ENCODE results near the gene ADAMTS12.

The ADAMTS12 gene

GRCh38 chr5:33888587-33888986 lies 3.2 kb downstream of the ADAMTS12 start:
- TF ChIP-seq ZFX (IDR thresholded peaks at IDR 0.05; ENCODE audit: borderline replicate concordance) = no peak
- TF ChIP-seq CTCF (IDR thresholded peaks at IDR 0.05) = no peak
- no peak overlapping the region for H3K27ac ChIP-seq

- TF ChIP-seq CTCF (IDR thresholded peaks at IDR 0.05) (no peak), ZFX (IDR thresholded peaks at IDR 0.05; ENCODE audit: borderline replicate concordance) (no peak)
- H3K27ac ChIP-seq = no peak overlapping the region
These were observed 4.5 kb downstream of the ADAMTS12 start for GRCh38 chr5:33887268-33887667.

GRCh38 chr5:33886283-33886682 lies 5.5 kb downstream of the ADAMTS12 start:
- no peak overlapping the region for H3K27ac ChIP-seq
- no peak for TF ChIP-seq ZFX (IDR thresholded peaks at IDR 0.05; ENCODE audit: borderline replicate concordance)
- TF ChIP-seq CTCF (IDR thresholded peaks at IDR 0.05) = no peak

GRCh38 chr5:33885679-33886078 lies 6.1 kb downstream of the ADAMTS12 start:
- no peak overlapping the region for H3K27ac ChIP-seq
- TF ChIP-seq ZFX (IDR thresholded peaks at IDR 0.05; ENCODE audit: borderline replicate concordance) = no peak
- no peak for TF ChIP-seq CTCF (IDR thresholded peaks at IDR 0.05)

- TF ChIP-seq CTCF (IDR thresholded peaks at IDR 0.05) = no peak
- no peak for TF ChIP-seq ZFX (IDR thresholded peaks at IDR 0.05; ENCODE audit: borderline replicate concordance)
These were observed 8.3 kb downstream of the ADAMTS12 start for GRCh38 chr5:33883482-33883881.

GRCh38 chr5:33880319-33880718 lies 11.5 kb downstream of the ADAMTS12 start:
- TF ChIP-seq CTCF (IDR thresholded peaks at IDR 0.05) (no peak), ZFX (IDR thresholded peaks at IDR 0.05; ENCODE audit: borderline replicate concordance) (no peak)
- no peak overlapping the region for H3K27ac ChIP-seq

More at GRCh38 chr5:33883482-33883881, 8.3 kb downstream of the ADAMTS12 start:
- H3K27ac ChIP-seq = no peak overlapping the region

- no peak overlapping the region for H3K27ac ChIP-seq
- TF ChIP-seq CTCF (IDR thresholded peaks at IDR 0.05) (no peak), ZFX (IDR thresholded peaks at IDR 0.05; ENCODE audit: borderline replicate concordance) (no peak)
These were observed 14.3 kb downstream of the ADAMTS12 start for GRCh38 chr5:33877449-33877848.
